Common myeloid progenitor, CD34-positive (primary cell): Measurements from ENCODE around the gene PPP4R3C.
"Not testable (repeated sequence)": the region's sequence is repeated elsewhere in the genome, so short reads cannot be mapped to it uniquely, and the experiment has no call there.

Experiments used
- CTCF ChIA-PET: fragments of 350-600 bp; sonication (Branson Sonifier 250); formaldehyde crosslinking; loops from one replicate; lab custom pipeline; 2021; ENCODE audit warnings: antibody characterized with exemption; lab: Charles Lee
- POLR2A ChIA-PET: fragments of 350-600 bp; sonication (Branson Sonifier 250); formaldehyde crosslinking; loops from one replicate; lab custom pipeline; 2021; ENCODE audit warnings: antibody characterized with exemption; lab: Charles Lee
- DNase-seq, 3 donors: peaks; one replicate each; pipeline versions ENCODE4 v3.0.0 to v3.0.0-alpha.2; 2013
- H3K27ac ChIP-seq, 2 experiments: 1 replicate in 1 of 2; 2 replicates in 1 of 2; pipeline ENCODE4 v1.7.0; 2013; ENCODE audit warnings: inconsistent platforms in 2 of 2, low read length in 2 of 2, mild to moderate bottlenecking in 2 of 2, low read depth in 1 of 2, moderate library complexity in 1 of 2; ENCODE audit not compliant: severe bottlenecking in 2 of 2, insufficient read depth in 1 of 2, poor library complexity in 1 of 2
- H3K27me3 ChIP-seq, 5 experiments: replicated peaks in 2 of 5; 1 replicate in 3 of 5; 2 replicates in 2 of 5; pipeline versions ENCODE4 v1.6.1 to v1.7.0; 2013; ENCODE audit warnings: low read length in 4 of 5, mild to moderate bottlenecking in 2 of 5, moderate library complexity in 2 of 5, inconsistent platforms in 1 of 5; ENCODE audit not compliant: insufficient read depth in 5 of 5, control insufficient read depth in 4 of 5
- H3K36me3 ChIP-seq, 4 experiments: 1 replicate in 2 of 4; 2 replicates in 2 of 4; pipeline versions ENCODE4 v1.6.1 to v1.7.0; 2013; ENCODE audit warnings: low read length in 3 of 4, control low read depth in 1 of 4, mild to moderate bottlenecking in 1 of 4; ENCODE audit not compliant: control insufficient read depth in 4 of 4, insufficient read depth in 4 of 4
- H3K4me1 ChIP-seq, 4 experiments: 1 replicate in 3 of 4; 2 replicates in 1 of 4; pipeline versions ENCODE4 v1.6.1 to v1.7.1; 2013; ENCODE audit warnings: low read length in 3 of 4, mild to moderate bottlenecking in 3 of 4, control low read depth in 1 of 4, inconsistent platforms in 1 of 4, moderate library complexity in 1 of 4; ENCODE audit not compliant: control insufficient read depth in 4 of 4, insufficient read depth in 4 of 4; ENCODE audit errors: control extremely low read depth in 1 of 4
- H3K4me3 ChIP-seq, 7 experiments: 1 replicate in 4 of 7; 2 replicates in 3 of 7; pipeline versions ENCODE4 v1.5.1 to v1.7.0; 2013; ENCODE audit warnings: mild to moderate bottlenecking in 7 of 7, low read length in 6 of 7, moderate library complexity in 6 of 7, inconsistent platforms in 2 of 7, low read depth in 2 of 7, control low read depth in 1 of 7; ENCODE audit not compliant: insufficient read depth in 4 of 7, control insufficient read depth in 1 of 7; ENCODE audit errors: extremely low read depth in 1 of 7
- H3K9me3 ChIP-seq, 5 experiments: 1 replicate in 4 of 5; 2 replicates in 1 of 5; pipeline versions ENCODE4 v1.6.1 to v1.7.1; 2013; ENCODE audit warnings: low read length in 4 of 5, mild to moderate bottlenecking in 2 of 5, inconsistent platforms in 1 of 5, low read depth in 1 of 5, moderate library complexity in 1 of 5; ENCODE audit not compliant: control insufficient read depth in 4 of 5, insufficient read depth in 2 of 5; ENCODE audit errors: control extremely low read depth in 1 of 5
- WGBS: methylation state at CpG from one replicate; pipeline ENCODE4 v1.1.5; 2013; ENCODE audit not compliant: insufficient coverage; 5-methylcytosine and 5-hydroxymethylcytosine counted together

PPP4R3C gene

GRCh38 chrX:27446423-27446822 lies 16.7 kb downstream of the PPP4R3C start:
- H3K4me1 ChIP-seq, result no peaks in the 10 kb centered on the region
- H3K9me3 ChIP-seq, result no peaks in the 10 kb centered on the region
- no peak overlapping the region for H3K27ac ChIP-seq
- CTCF ChIA-PET, result no interaction called here
- no peak overlapping the region for H3K4me3 ChIP-seq
- H3K36me3 ChIP-seq, result no peaks in the 10 kb centered on the region
- no peaks in the 10 kb centered on the region for H3K27me3 ChIP-seq
- POLR2A ChIA-PET, result no interaction called here
- WGBS, result no CpG with 5 or more reads among the region's 1 CpG
- DNase-seq, result no peak

- no peak overlapping the region for H3K4me3 ChIP-seq
- CTCF ChIA-PET, result no interaction called here
- H3K27ac ChIP-seq, result no peak overlapping the region
- POLR2A ChIA-PET, result no interaction called here
- WGBS, result 92% methylated on average over 2 of the region's 2 CpGs
- no peaks in the 10 kb centered on the region for H3K27me3 ChIP-seq
- DNase-seq, result no peak
- H3K4me1 ChIP-seq, result no peaks in the 10 kb centered on the region
- H3K9me3 ChIP-seq, result no peaks in the 10 kb centered on the region
- no peaks in the 10 kb centered on the region for H3K36me3 ChIP-seq
Measured at GRCh38 chrX:27445438-27445837, 17.7 kb downstream of the PPP4R3C start.

- ChIA-PET POLR2A (no interaction called here), CTCF (no interaction called here)
- DNase-seq, result no peak
- 94% methylated on average over 2 of the region's 3 CpGs for WGBS
- Histone ChIP-seq H3K27me3 (no peaks in the 10 kb centered on the region), H3K27ac (no peak overlapping the region), H3K4me3 (no peak overlapping the region), H3K9me3 (no peaks in the 10 kb centered on the region), H3K4me1 (no peaks in the 10 kb centered on the region), H3K36me3 (no peaks in the 10 kb centered on the region)
Measured at GRCh38 chrX:27444093-27444908, 18.8 kb downstream of the PPP4R3C start.

- H3K36me3 ChIP-seq, H3K27ac ChIP-seq, H3K27me3 ChIP-seq, POLR2A ChIA-PET, H3K4me1 ChIP-seq, H3K9me3 ChIP-seq, CTCF ChIA-PET, H3K4me3 ChIP-seq, DNase-seq: not testable (repeated sequence)
- WGBS, result 85% methylated on average over 5 of the region's 7 CpGs
Measured at GRCh38 chrX:27442392-27442791, 20.7 kb downstream of the PPP4R3C start.

GRCh38 chrX:27439771-27440170 lies 23.4 kb downstream of the PPP4R3C start:
- DNase-seq, result no peak
- no peaks in the 10 kb centered on the region for H3K9me3 ChIP-seq
- H3K4me1 ChIP-seq, result no peaks in the 10 kb centered on the region
- no peaks in the 10 kb centered on the region for H3K27me3 ChIP-seq
- WGBS, result 14% methylated on average over 1 of the region's 2 CpGs
- H3K36me3 ChIP-seq, result no peaks in the 10 kb centered on the region
- POLR2A ChIA-PET, result no interaction called here
- H3K27ac ChIP-seq, result no peak overlapping the region
- CTCF ChIA-PET, result no interaction called here
- no peak overlapping the region for H3K4me3 ChIP-seq

GRCh38 chrX:27438937-27439336 lies 24.2 kb downstream of the PPP4R3C start:
- no peaks in the 10 kb centered on the region for H3K27me3 ChIP-seq
- H3K36me3 ChIP-seq, result no peaks in the 10 kb centered on the region
- no peak for DNase-seq
- H3K9me3 ChIP-seq, result no peaks in the 10 kb centered on the region
- H3K27ac ChIP-seq, result no peak overlapping the region
- 45% methylated on average over 3 of the region's 3 CpGs for WGBS
- POLR2A ChIA-PET, result no interaction called here
- CTCF ChIA-PET, result no interaction called here
- no peaks in the 10 kb centered on the region for H3K4me1 ChIP-seq
- no peak overlapping the region for H3K4me3 ChIP-seq

- no peaks in the 10 kb centered on the region for H3K4me1 ChIP-seq
Measured at GRCh38 chrX:27435031-27435430, 28.1 kb downstream of the PPP4R3C start.

More at GRCh38 chrX:27435031-27435430, 28.1 kb downstream of the PPP4R3C start:
- no peaks in the 10 kb centered on the region for H3K9me3 ChIP-seq
- no peaks in the 10 kb centered on the region for H3K27me3 ChIP-seq
- DNase-seq, result no peak
- no peak overlapping the region for H3K4me3 ChIP-seq
- ChIA-PET POLR2A (no interaction called here), CTCF (no interaction called here)
- no peaks in the 10 kb centered on the region for H3K36me3 ChIP-seq
- H3K27ac ChIP-seq, result no peak overlapping the region
